C4-2B (cell line): ENCODE results near the gene CRYBB3.
A peak's percentile ranks its signal among the peaks of the same experiment; 100 is the strongest.

Experiments used
- ZFX ChIP-seq: fragments of 450-650 bp; IDR thresholded peaks from 2 replicates; pipeline ENCODE4 v1.6.1; 2017
- TF ChIP-seq, protein P1 (sequence below): fragments of 450-650 bp; conservative IDR thresholded peaks from 2 replicates; pipeline ENCODE4 v1.5.1; 2017; ENCODE audit warnings: mild to moderate bottlenecking

DNA sequence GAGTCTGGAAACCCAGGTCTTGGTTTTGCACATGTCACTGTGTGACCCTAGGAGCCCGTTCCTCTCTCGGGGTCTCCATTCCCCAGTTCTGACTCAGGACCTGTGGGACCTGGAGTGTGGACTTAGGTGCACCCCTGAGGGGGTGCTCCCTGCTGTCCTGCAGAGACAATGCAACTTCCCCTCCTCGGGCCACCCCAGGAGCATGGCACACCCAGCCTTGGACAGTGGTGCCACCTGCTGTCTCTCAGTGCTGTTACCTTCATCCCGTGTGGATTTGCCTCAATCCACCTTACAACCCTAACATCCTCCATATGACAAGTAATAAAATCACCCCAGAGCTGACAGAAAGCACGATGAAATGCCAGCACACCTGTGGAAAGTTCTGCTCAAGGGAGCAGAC, 27.5 kb upstream of the CRYBB3 start:
- TF ChIP-seq, protein P1, sequence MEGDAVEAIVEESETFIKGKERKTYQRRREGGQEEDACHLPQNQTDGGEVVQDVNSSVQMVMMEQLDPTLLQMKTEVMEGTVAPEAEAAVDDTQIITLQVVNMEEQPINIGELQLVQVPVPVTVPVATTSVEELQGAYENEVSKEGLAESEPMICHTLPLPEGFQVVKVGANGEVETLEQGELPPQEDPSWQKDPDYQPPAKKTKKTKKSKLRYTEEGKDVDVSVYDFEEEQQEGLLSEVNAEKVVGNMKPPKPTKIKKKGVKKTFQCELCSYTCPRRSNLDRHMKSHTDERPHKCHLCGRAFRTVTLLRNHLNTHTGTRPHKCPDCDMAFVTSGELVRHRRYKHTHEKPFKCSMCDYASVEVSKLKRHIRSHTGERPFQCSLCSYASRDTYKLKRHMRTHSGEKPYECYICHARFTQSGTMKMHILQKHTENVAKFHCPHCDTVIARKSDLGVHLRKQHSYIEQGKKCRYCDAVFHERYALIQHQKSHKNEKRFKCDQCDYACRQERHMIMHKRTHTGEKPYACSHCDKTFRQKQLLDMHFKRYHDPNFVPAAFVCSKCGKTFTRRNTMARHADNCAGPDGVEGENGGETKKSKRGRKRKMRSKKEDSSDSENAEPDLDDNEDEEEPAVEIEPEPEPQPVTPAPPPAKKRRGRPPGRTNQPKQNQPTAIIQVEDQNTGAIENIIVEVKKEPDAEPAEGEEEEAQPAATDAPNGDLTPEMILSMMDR: peak; percentile 76
- no peak for TF ChIP-seq ZFX
